Endothelial cell of umbilical vein (primary cell): ENCODE measurements around the gene HYOU1.

Experiments used
- EZH2 ChIP-seq: IDR thresholded peaks from 2 replicates; pipeline ENCODE4 v1.6.1; 2012; ENCODE audit warnings: borderline replicate concordance, low read depth, mild to moderate bottlenecking, moderate library complexity, low read length, inconsistent platforms; ENCODE audit not compliant: severe bottlenecking
- MAX ChIP-seq: IDR thresholded peaks from 2 replicates; pipeline ENCODE4 v1.6.1; 2011; ENCODE audit not compliant: insufficient read depth, insufficient read length
- POLR2A ChIP-seq: IDR thresholded peaks from 2 replicates; pipeline ENCODE4 v1.6.1; 2012; ENCODE audit warnings: low read depth, mild to moderate bottlenecking, control low read depth, low read length
- POLR2AphosphoS5 ChIP-seq: IDR thresholded peaks from 2 replicates; pipeline ENCODE4 v1.6.1; 2012; ENCODE audit warnings: low read depth, mild to moderate bottlenecking, control low read depth, low read length, moderate library complexity; ENCODE audit not compliant: insufficient read depth
- TF ChIP-seq, protein P1 (sequence below), 2 donors: IDR thresholded peaks; 1 replicate in 1 of 2; 2 replicates in 1 of 2; pipeline ENCODE4 v1.5.1; 2011; ENCODE audit warnings: low read length in 2 of 2, mild to moderate bottlenecking in 2 of 2, moderate library complexity in 2 of 2, control low read depth in 1 of 2, inconsistent platforms in 1 of 2, low read depth in 1 of 2; ENCODE audit not compliant: insufficient read depth in 1 of 2; ENCODE audit errors: extremely low read depth in 1 of 2

DNA sequence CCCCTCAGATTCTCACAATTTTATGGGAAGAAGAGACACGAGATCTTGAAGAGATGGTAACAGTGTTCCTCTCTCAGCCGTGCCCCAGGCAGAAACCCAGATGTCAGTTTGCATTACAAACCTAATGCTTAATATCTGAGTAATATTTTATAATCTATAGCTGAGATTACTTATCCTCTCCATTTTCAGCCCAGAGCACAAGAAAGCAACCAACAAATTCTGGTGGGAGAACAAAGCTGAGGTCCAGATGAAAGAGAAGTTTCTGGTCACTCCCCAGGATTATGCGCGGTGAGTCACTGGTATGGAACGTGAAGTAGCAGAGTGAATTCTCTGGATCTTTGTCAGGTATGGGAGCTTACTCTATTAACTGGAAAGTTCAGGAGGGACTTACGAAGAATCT lies 58.2 kb downstream of the HYOU1 start:
- TF ChIP-seq, protein P1, sequence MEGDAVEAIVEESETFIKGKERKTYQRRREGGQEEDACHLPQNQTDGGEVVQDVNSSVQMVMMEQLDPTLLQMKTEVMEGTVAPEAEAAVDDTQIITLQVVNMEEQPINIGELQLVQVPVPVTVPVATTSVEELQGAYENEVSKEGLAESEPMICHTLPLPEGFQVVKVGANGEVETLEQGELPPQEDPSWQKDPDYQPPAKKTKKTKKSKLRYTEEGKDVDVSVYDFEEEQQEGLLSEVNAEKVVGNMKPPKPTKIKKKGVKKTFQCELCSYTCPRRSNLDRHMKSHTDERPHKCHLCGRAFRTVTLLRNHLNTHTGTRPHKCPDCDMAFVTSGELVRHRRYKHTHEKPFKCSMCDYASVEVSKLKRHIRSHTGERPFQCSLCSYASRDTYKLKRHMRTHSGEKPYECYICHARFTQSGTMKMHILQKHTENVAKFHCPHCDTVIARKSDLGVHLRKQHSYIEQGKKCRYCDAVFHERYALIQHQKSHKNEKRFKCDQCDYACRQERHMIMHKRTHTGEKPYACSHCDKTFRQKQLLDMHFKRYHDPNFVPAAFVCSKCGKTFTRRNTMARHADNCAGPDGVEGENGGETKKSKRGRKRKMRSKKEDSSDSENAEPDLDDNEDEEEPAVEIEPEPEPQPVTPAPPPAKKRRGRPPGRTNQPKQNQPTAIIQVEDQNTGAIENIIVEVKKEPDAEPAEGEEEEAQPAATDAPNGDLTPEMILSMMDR (IDR thresholded peaks at IDR 0.05; ENCODE audit: extremely low read depth in 1 of 2, insufficient read depth in 1 of 2, low read depth in 1 of 2, low read length in 2 of 2) = no peak
- TF ChIP-seq MAX = no peak
- no peak for TF ChIP-seq EZH2
- TF ChIP-seq POLR2AphosphoS5 = no peak
- TF ChIP-seq POLR2A = no peak
